Transverse colon (tissue), 4 donors: ENCODE measurements around the gene PALLD. TPM values are rescaled to one million over a fixed set of nuclear protein-coding genes. Genes with fewer than 3 reads are reported as not detected.

Source experiments
- DNase-seq: peaks from one replicate; pipeline ENCODE4 v3.0.0-alpha.2; 2019
- H3K27ac ChIP-seq, 4 donors: fragments of 200-600 bp; sonication (generic); 2 replicates each; pipeline ENCODE4 v1.5.1; 2016 to 2018; ENCODE audit warnings: inconsistent platforms in 4 of 4
- H3K27me3 ChIP-seq: fragments of 200-600 bp; sonication (generic); 2 replicates; pipeline ENCODE4 v1.5.1; 2017; ENCODE audit warnings: inconsistent platforms
- H3K36me3 ChIP-seq, 4 donors: fragments of 200-600 bp; sonication (generic); 2 replicates each; pipeline ENCODE4 v1.5.1; 2017 to 2019; ENCODE audit warnings: inconsistent platforms in 4 of 4
- H3K4me1 ChIP-seq, 4 donors: fragments of 200-600 bp; sonication (generic); 2 replicates each; pipeline ENCODE4 v1.5.1; 2017 to 2020; ENCODE audit warnings: inconsistent platforms in 4 of 4
- H3K4me3 ChIP-seq, 4 donors: fragments of 200-600 bp; sonication (generic); 1 replicate in 1 of 4; 2 replicates in 3 of 4; pipeline versions ENCODE4 v1.5.1 to v1.6.1; 2017 to 2019; ENCODE audit warnings: inconsistent platforms in 4 of 4
- H3K9me3 ChIP-seq, 2 donors: fragments of 200-600 bp; sonication (generic); 2 replicates each; pipeline ENCODE4 v1.5.1; 2017 to 2019; ENCODE audit warnings: inconsistent platforms in 2 of 2
- CTCF ChIP-seq, 5 experiments: fragments of 200-600 bp in 3 of 5; fragments of 450-650 bp in 2 of 5; sonication (generic) in 3 of 5; IDR thresholded peaks; 1 replicate in 2 of 5; 2 replicates in 3 of 5; pipeline ENCODE4 v1.5.1; 2016 to 2017; ENCODE audit warnings: antibody characterized with exemption in 5 of 5, inconsistent platforms in 3 of 5, mild to moderate bottlenecking in 2 of 5, moderate library complexity in 1 of 5
- EP300 ChIP-seq: sonication (generic); formaldehyde crosslinking; IDR thresholded peaks from one replicate; pipeline ENCODE4 v1.6.1; 2017; ENCODE audit warnings: antibody characterized with exemption, low read depth
- POLR2A ChIP-seq: fragments of 450-650 bp; IDR thresholded peaks from one replicate; pipeline ENCODE4 v1.6.1; 2016; ENCODE audit warnings: antibody characterized with exemption, mild to moderate bottlenecking, moderate library complexity
- POLR2AphosphoS5 ChIP-seq, 3 donors: sonication (generic); formaldehyde crosslinking; IDR thresholded peaks; one replicate each; pipeline ENCODE4 v1.6.1; 2016; ENCODE audit warnings: antibody characterized with exemption in 3 of 3
- WGBS, 2 donors: methylation state at CpG; one replicate each; pipeline ENCODE4 v1.1.5; 2018; ENCODE audit warnings: low coverage in 1 of 2; 5-methylcytosine and 5-hydroxymethylcytosine counted together
- in situ Hi-C, 4 donors: fragments of 200-750 bp; cut with MboI; loops; one replicate each; pipeline versions ENCODE4 v1.15.0 to v1.15.1; 2017; ENCODE audit warnings: low sequenced_read_pairs in 3 of 4, low pct_ligation_motif_present in 1 of 4, low pct_unique_long_range_greater_than_20kb in 1 of 4
- intact Hi-C: fragments of 100-400 bp; cut with DNase I; formaldehyde crosslinking; loops from one replicate; pipeline ENCODE4 v1.15.1; 2023; ENCODE audit warnings: low total_unique reads
- total RNA-seq, 4 donors: library from RNA; depleted of rRNA; stranded (reverse); fragments of >200 nt; gene quantifications; one replicate each; pipeline ENCODE4 v1.1.0, GENCODE V29; 2016

Gene PALLD
- total RNA-seq, 4 donors from 2014 or later: 230 to 309 (median 278) TPM

GRCh38 chr4:168601899-168602298, 105.0 kb downstream of the PALLD start:
- Histone ChIP-seq H3K4me1 (peaks cover 0 to 8% (median 1%) of the 10 kb centered on the region in 4 donors), H3K36me3 (no peaks in the 10 kb centered on the region), H3K9me3 (no peaks in the 10 kb centered on the region), H3K4me3 (no peak overlapping the region), H3K27ac (no peak overlapping the region), H3K27me3 (no peaks in the 10 kb centered on the region)
- intact Hi-C loops: no loop called here
- no peak for DNase-seq
- in situ Hi-C loops: no loop called here
- no peak for TF ChIP-seq EP300
- TF ChIP-seq CTCF (IDR thresholded peaks at IDR 0.05): no peak
- TF ChIP-seq POLR2AphosphoS5 (IDR thresholded peaks at IDR 0.05): no peak
- 93 to 100% methylated on average over 2 to 4 of the region's 4 CpGs for WGBS, 2 donors

- no peaks in the 10 kb centered on the region for H3K36me3 ChIP-seq
- no peak for TF ChIP-seq POLR2A
- TF ChIP-seq EP300: no peak
- TF ChIP-seq POLR2AphosphoS5 (IDR thresholded peaks at IDR 0.05): peak in 1 of 3 donors; percentile 13
- TF ChIP-seq CTCF (IDR thresholded peaks at IDR 0.05): no peak
- H3K4me1 ChIP-seq: peaks cover 0 to 8% (median 1%) of the 10 kb centered on the region in 4 donors
- in situ Hi-C loops: no loop called here
- H3K4me3 ChIP-seq: no peak overlapping the region
- no peaks in the 10 kb centered on the region for H3K9me3 ChIP-seq
- WGBS, 2 donors: 63 to 66% methylated on average over 5 to 7 of the region's 7 CpGs
- peak overlapping the region in 3 of 4 donors; percentile 64 to 69 (median 67) for H3K27ac ChIP-seq
- H3K27me3 ChIP-seq: no peaks in the 10 kb centered on the region
- intact Hi-C loops: no loop called here
- DNase-seq: no peak
Measured at GRCh38 chr4:168604496-168605373, 107.9 kb downstream of the PALLD start.

GRCh38 chr4:168605411-168605810, 108.6 kb downstream of the PALLD start:
- no peak for TF ChIP-seq POLR2AphosphoS5 (IDR thresholded peaks at IDR 0.05)
- no peak for TF ChIP-seq CTCF (IDR thresholded peaks at IDR 0.05)
- TF ChIP-seq EP300: no peak
- TF ChIP-seq POLR2A: no peak
- Histone ChIP-seq H3K4me3 (no peak overlapping the region), H3K36me3 (no peaks in the 10 kb centered on the region), H3K4me1 (peaks cover 0 to 8% (median 1%) of the 10 kb centered on the region in 4 donors), H3K27ac (peak overlapping the region in 2 of 4 donors; percentile 64 to 69), H3K27me3 (no peaks in the 10 kb centered on the region), H3K9me3 (no peaks in the 10 kb centered on the region)
- intact Hi-C loops: no loop called here
- DNase-seq: no peak
- in situ Hi-C loops: no loop called here
- 20 to 83% methylated on average over 1 to 3 of the region's 3 CpGs for WGBS, 2 donors

GRCh38 chr4:168607215-168607614, 110.4 kb downstream of the PALLD start:
- in situ Hi-C loops: no loop called here
- 95 to 100% methylated on average over 5 of the region's 5 CpGs for WGBS, 2 donors
- intact Hi-C loops: no loop called here

More at GRCh38 chr4:168607215-168607614, 110.4 kb downstream of the PALLD start:
- H3K27ac ChIP-seq: no peak overlapping the region
- no peaks in the 10 kb centered on the region for H3K27me3 ChIP-seq
- no peaks in the 10 kb centered on the region for H3K9me3 ChIP-seq
- no peak for DNase-seq
- no peaks in the 10 kb centered on the region for H3K36me3 ChIP-seq
- TF ChIP-seq POLR2AphosphoS5 (IDR thresholded peaks at IDR 0.05) (no peak), EP300 (no peak), POLR2A (no peak), CTCF (IDR thresholded peaks at IDR 0.05) (no peak)
- H3K4me3 ChIP-seq: no peak overlapping the region
- H3K4me1 ChIP-seq: peaks cover 0 to 8% (median 1%) of the 10 kb centered on the region in 4 donors
